Measurements from ENCODE around the gene GCHFR.

Gene GCHFR
- total RNA-seq, result 6.2 to 11.4 (median 9.8) reads per million in 3 experiments

GRCh38 chr15:40763801-40764628, at the start of gene GCHFR:
Gene GCHFR, plus strand, starts transcription at chr15:40764068. Its CDS starts 113 bp downstream, at chr15:40764181.
- DNase-seq, result peak; percentile 66

- DNase-seq, result no peak
Observed at GRCh38 chr15:40714144-40714543, 49.7 kb upstream of the GCHFR start.

DNA sequence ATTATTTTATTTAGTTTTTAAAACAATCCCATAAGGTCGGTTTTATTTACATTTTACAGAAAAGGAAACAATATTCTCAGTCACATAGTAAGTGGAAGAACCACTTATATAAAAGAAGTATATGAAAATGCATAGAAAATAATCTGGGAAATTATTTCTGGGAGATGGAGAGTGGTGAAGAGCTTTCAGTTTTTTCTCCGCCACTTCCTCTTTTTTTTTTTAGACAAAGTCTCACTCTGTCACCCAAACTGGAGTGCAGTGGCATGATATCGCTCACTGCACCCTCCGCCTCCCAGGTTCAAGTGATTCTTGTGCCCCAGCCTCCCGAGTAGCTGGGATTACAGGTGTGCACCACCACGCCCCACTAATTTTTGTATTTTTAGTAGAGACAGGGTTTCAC, 47.7 kb upstream of the GCHFR start:
- no peak for DNase-seq

GRCh38 chr15:40721701-40722100, 42.2 kb upstream of the GCHFR start:
- no peak for DNase-seq

- DNase-seq, result no peak
Observed at GRCh38 chr15:40722354-40722753, 41.5 kb upstream of the GCHFR start.

GRCh38 chr15:40722934-40723333, 40.9 kb upstream of the GCHFR start:
- no peak for DNase-seq

- no peak for DNase-seq
Observed at GRCh38 chr15:40723919-40724318, 39.9 kb upstream of the GCHFR start.

GRCh38 chr15:40731034-40731433, 32.8 kb upstream of the GCHFR start:
- no peak for DNase-seq

- no peak for DNase-seq
Observed at GRCh38 chr15:40736575-40736974, 27.3 kb upstream of the GCHFR start.

DNA sequence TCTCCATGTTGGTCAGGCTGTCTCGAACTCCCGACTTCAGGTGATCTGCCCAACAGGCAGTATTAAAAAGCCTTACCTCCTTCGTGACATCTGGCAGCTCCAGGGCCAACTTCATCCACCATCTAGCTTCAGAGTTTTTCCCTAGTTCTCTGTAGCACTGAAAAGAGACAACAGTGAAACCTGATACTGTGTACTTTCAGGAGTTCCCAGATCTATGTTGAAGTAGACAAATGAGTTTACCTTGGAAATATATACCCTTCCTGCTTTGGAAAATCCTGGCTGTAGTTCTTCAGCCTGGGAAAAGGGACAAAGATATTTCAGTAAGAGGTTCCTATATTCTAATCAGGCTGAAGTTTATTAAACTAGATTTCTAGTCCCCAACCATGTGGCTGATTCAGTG, 26.8 kb upstream of the GCHFR start:
- no peak for DNase-seq

DNA sequence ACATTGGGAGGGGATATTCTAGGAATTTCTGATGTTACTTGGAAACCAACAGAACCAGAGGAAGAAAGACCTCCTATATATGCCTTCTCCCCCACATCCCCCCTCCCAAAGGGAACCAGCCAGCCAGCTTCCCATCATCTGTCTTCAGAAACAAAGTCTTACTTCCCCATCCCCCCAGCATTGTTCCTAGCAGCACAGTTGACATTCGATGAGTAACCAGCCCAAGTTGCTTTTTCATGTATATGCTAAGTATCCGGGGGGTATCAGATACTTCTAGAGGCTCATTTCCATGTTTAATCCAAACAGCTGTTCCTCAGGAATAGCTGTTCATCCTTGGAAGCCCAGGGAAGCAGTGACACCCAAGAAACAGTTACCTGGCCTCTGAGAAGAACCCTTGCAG, 24.8 kb upstream of the GCHFR start:
- no peak for DNase-seq

DNA sequence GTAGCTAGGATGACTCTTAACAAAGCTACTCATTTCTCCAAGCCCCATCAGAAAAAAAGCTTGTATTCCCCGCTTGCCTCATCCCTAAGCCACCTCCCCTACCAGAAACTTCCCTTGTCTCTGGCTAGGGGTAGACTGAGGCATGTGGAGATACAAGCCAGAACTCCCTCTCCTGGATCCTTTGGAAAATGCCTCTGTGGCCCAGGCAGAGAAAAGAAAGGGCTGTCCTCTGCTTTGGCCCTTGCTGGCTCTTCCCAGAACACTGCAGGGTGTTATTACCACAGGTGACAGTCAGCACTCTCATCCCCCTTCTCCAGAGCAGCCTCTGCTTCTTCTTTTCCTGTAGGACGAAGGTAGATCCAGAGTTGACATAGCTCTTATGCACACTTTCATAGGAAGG, 24.0 kb upstream of the GCHFR start:
- no peak for DNase-seq

- DNase-seq, result no peak
Observed at GRCh38 chr15:40743485-40743901, 20.4 kb upstream of the GCHFR start.

DNA sequence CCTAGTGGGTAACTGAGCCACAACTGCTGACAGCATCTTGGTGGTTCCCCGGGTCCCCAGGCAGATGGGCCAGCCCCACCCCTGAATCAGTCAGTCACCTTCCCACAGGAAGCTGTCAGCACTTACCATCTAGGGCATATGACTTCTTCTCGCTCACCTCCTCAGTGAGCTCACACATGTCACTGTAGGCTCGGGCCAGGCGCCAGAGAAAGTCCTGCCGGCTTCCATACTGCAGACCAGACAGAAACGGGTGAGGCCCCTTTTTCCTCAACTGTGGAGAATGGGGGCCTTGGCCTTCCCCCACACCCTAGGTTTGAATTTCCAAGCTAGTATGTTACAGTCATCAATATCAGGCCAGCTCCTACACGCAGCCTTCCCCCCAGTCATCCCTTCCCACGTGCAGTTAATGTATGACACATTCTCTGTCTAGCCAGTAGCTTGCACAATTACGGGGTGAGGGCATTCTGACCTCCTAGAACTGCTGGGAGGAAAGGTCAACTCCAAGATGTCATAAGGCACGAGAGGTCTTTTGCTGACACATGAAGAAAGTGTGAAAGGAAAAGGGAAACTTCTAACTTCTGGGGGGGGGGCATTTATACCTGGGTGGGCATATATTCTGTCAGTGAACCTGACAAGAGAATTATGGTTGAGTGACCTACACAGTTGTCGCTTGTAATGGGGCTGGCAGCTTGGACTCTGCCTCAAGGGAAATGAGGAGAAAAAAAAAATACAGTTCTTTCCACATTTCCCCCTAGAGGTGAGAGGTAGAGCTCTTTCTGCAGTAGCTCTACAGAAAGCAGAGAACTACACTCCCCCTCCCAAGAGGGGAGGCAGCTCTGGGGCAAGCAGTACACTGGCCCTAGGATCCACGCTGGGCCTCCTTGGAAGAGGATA, 19.7 kb upstream of the GCHFR start:
- peak; percentile 75 for DNase-seq

- no peak for DNase-seq
Observed at GRCh38 chr15:40744815-40745152, 19.1 kb upstream of the GCHFR start.

DNA sequence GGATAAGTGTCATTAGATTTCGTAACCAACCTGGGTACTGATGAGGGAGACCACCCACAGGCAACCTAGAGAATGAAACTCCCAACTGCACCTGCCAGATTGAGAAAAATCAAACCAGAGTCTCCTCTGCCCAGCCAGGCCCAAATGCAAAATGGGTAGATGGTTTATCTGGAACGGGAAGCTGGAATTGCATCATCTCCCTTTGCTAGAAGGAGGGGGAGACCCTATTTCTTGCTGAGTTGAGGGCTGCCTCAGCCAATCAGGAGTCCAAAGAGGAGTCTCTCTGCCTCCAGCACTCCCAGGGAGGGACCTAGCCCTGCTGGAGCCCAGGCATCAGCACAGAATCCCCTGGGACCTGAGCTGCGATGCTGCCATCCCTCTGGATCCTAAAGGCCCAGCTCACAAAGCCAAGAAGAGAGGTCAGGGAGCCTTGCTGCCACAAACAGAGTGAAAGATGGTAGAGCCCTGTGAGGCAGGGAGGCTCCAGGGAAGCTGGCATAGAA, 16.9 kb upstream of the GCHFR start:
- no peak for DNase-seq

GRCh38 chr15:40747685-40748631, 15.9 kb upstream of the GCHFR start:
- no peak for DNase-seq

- DNase-seq, result no peak
Observed at GRCh38 chr15:40749151-40749630, 14.7 kb upstream of the GCHFR start.

- no peak for DNase-seq
Observed at GRCh38 chr15:40750885-40751284, 13.0 kb upstream of the GCHFR start.

DNA sequence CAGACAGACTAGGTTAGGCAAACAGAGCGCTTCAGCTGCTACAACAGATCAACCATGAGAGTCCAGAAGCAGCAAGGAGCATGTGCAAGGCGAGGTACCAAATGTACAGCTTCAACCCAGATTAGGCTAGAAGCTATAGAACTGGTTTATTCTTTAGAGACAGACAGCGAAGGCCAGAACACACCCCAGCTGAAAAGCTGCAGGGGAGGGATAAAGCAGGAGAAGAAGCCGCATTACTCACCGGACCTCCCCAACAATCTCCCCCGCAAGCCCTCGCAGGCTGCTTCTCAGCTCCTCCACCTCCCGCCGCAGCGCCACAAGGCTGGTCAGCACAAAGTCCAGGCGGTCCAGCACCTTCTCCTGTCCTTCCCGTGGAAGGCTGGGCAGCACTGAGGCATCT, 12.1 kb upstream of the GCHFR start:
- no peak for DNase-seq

DNA sequence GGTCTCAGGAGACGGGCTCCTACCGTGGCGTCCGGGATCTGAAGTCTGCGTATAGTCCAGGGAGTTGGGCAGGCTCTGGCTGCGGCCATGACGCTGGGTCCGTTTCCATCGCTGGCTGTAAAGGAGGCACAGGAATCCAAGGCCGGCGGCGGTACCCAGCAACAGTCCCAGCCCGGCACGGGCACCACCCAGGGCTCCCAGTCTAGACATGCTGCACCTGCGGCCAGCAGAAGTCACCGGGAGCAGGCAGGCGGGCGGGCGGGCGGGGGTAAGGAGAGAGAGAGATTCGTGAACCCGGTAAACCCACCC, 9.3 kb upstream of the GCHFR start:
- peak; percentile 9 for DNase-seq
